Measurements from ENCODE around the gene FARP1.

The FARP1 gene

GRCh38 chr13:98328511-98328910 is 185.6 kb downstream of the FARP1 start:
- TF ChIP-seq CTCF (conservative IDR thresholded peaks at IDR 0.05) (no peak), ZFX (IDR thresholded peaks at IDR 0.05) (no peak)

GRCh38 chr13:98332222-98332621 is 189.3 kb downstream of the FARP1 start:
- no peak overlapping the region for H3K27ac ChIP-seq
- TF ChIP-seq ZFX (IDR thresholded peaks at IDR 0.05) (no peak), CTCF (conservative IDR thresholded peaks at IDR 0.05) (no peak)

More at GRCh38 chr13:98328511-98328910, 185.6 kb downstream of the FARP1 start:
- H3K27ac ChIP-seq, result no peak overlapping the region

GRCh38 chr13:98332691-98333090 is 189.8 kb downstream of the FARP1 start:
- TF ChIP-seq ZFX (IDR thresholded peaks at IDR 0.05), result no peak
- no peak overlapping the region for H3K27ac ChIP-seq

- no peak overlapping the region for H3K27ac ChIP-seq
- TF ChIP-seq ZFX (IDR thresholded peaks at IDR 0.05) (no peak), CTCF (conservative IDR thresholded peaks at IDR 0.05) (no peak)
Observed at GRCh38 chr13:98333486-98333885, 190.6 kb downstream of the FARP1 start.

- TF ChIP-seq ZFX (IDR thresholded peaks at IDR 0.05), result no peak
- TF ChIP-seq CTCF (conservative IDR thresholded peaks at IDR 0.05), result no peak
- H3K27ac ChIP-seq, result no peak overlapping the region
Observed at GRCh38 chr13:98334620-98335205, 191.8 kb downstream of the FARP1 start.

GRCh38 chr13:98335721-98336120 is 192.8 kb downstream of the FARP1 start:
- no peak overlapping the region for H3K27ac ChIP-seq
- no peak for TF ChIP-seq ZFX (IDR thresholded peaks at IDR 0.05)
- no peak for TF ChIP-seq CTCF (conservative IDR thresholded peaks at IDR 0.05)

GRCh38 chr13:98338310-98338709 is 195.4 kb downstream of the FARP1 start:
- no peak overlapping the region for H3K27ac ChIP-seq
- no peak for TF ChIP-seq CTCF (conservative IDR thresholded peaks at IDR 0.05)
- TF ChIP-seq ZFX (IDR thresholded peaks at IDR 0.05), result no peak

Measured in C4-2B (cell line).